Measurements from ENCODE around the gene POGLUT2. TPM values are rescaled to one million over a fixed set of nuclear protein-coding genes. Genes with fewer than 3 reads are reported as not detected.

POGLUT2 gene
- total RNA-seq, 1 donor from 2014 or later: 16.8 TPM

DNA sequence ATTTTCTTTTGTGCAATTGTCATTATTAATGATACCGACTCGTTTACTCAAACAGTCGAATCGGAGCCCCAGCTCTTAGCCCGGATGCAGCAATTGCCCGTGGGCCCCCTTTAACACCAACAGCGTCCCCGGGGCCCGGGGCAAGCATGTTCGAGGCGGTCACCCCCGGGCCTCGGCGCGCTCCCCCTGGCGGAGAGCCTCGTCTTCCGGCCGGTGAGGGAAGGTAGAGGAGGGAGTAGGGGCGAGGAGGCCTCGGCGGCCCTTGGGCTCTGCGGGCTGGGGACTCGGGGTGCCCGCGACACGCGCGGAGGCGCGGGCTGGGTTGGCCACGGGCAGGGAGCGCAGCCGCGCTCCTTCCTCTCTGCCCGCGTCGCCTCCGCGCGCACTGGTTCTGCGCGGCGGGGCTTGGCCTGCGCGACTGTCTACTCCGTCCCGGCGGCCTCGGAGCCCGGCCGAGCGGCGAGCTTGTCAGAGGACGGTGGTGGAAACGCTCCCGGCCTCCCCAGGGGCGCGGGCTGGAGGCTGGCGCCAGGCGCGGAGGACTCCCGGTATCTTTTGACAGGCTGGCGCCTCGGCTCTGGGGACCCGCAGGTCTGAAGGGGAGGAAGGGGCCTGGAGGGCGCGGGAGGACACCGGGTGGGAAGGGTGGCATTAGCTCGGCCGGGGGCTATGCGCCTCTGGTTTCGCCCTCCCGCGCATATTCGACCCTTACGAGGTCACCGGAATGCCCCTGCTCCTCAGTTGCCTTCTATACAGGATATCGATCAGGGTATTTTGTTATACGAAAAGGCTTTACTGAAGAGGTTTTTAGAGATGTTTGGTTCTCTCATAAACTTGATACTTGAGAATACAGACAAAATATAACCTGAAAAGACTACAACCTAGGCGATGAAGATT lies 1.6 kb upstream of the POGLUT2 start:
- TF ChIP-seq, protein P1, sequence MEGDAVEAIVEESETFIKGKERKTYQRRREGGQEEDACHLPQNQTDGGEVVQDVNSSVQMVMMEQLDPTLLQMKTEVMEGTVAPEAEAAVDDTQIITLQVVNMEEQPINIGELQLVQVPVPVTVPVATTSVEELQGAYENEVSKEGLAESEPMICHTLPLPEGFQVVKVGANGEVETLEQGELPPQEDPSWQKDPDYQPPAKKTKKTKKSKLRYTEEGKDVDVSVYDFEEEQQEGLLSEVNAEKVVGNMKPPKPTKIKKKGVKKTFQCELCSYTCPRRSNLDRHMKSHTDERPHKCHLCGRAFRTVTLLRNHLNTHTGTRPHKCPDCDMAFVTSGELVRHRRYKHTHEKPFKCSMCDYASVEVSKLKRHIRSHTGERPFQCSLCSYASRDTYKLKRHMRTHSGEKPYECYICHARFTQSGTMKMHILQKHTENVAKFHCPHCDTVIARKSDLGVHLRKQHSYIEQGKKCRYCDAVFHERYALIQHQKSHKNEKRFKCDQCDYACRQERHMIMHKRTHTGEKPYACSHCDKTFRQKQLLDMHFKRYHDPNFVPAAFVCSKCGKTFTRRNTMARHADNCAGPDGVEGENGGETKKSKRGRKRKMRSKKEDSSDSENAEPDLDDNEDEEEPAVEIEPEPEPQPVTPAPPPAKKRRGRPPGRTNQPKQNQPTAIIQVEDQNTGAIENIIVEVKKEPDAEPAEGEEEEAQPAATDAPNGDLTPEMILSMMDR (IDR thresholded peaks at IDR 0.05; ENCODE audit: insufficient read depth, low read depth, low read length): peak; percentile 28
- no peak for TF ChIP-seq EZH2 (IDR thresholded peaks at IDR 0.05; ENCODE audit: insufficient read depth, low read length)
- no peaks in the 10 kb centered on the region for H3K27me3 Mint-ChIP-seq (ENCODE audit: low read depth, unreplicated experiment)
- H2AFZ ChIP-seq (ENCODE audit: low read depth, low read length): peak overlapping the region; percentile 99
- H3K36me3 Mint-ChIP-seq (ENCODE audit: low read depth, unreplicated experiment): no peaks in the 10 kb centered on the region
- H3K9ac ChIP-seq (ENCODE audit: low read length): peak overlapping the region; percentile 87
- FAIRE-seq (no peak), DNase-seq (ENCODE audit: low read depth) (peak; percentile 63)
- no peaks in the 10 kb centered on the region for H3K27me3 ChIP-seq (ENCODE audit: insufficient read depth, low read length)
- H3K27ac Mint-ChIP-seq (ENCODE audit: unreplicated experiment): peak overlapping the region; percentile 66
- H4K20me1 ChIP-seq (ENCODE audit: insufficient read depth, low read length): peaks cover 5% of the 10 kb centered on the region
- H3K4me3 ChIP-seq (ENCODE audit: insufficient read depth, low read depth, low read length): peak overlapping the region; percentile 95
- H3K27ac ChIP-seq (ENCODE audit: low read depth, low read length): peak overlapping the region; percentile 74
- H3K9me3 Mint-ChIP-seq (ENCODE audit: unreplicated experiment): no peaks in the 10 kb centered on the region
- peaks cover 88% of the 10 kb centered on the region for H3K79me2 ChIP-seq (ENCODE audit: insufficient read depth, low read length)
- peaks cover 12% of the 10 kb centered on the region for H3K4me1 ChIP-seq (ENCODE audit: insufficient read depth, low read length)
- H3K36me3 ChIP-seq (ENCODE audit: insufficient read depth, low read length): peaks cover 2% of the 10 kb centered on the region
- peak overlapping the region; percentile 95 for H3K4me3 Mint-ChIP-seq (ENCODE audit: unreplicated experiment)
- H3K4me1 Mint-ChIP-seq (ENCODE audit: low read depth, unreplicated experiment): peaks cover 7% of the 10 kb centered on the region
- no peaks in the 10 kb centered on the region for H3K9me3 ChIP-seq (ENCODE audit: insufficient read depth, low read depth, low read length)
- peak overlapping the region; percentile 92 for H3K4me2 ChIP-seq (ENCODE audit: low read length)

GRCh38 chr13:102799426-102800144 lies 809 bp upstream of the POGLUT2 start:
- peaks cover 5% of the 10 kb centered on the region for H4K20me1 ChIP-seq (ENCODE audit: insufficient read depth, low read length)
- FAIRE-seq: no peak
- Mint-ChIP-seq H3K36me3 (ENCODE audit: low read depth, unreplicated experiment) (no peaks in the 10 kb centered on the region), H3K27me3 (ENCODE audit: low read depth, unreplicated experiment) (no peaks in the 10 kb centered on the region), H3K4me1 (ENCODE audit: low read depth, unreplicated experiment) (peaks cover 7% of the 10 kb centered on the region), H3K4me3 (ENCODE audit: unreplicated experiment) (peak overlapping the region; percentile 95), H3K9me3 (ENCODE audit: unreplicated experiment) (no peaks in the 10 kb centered on the region), H3K27ac (ENCODE audit: unreplicated experiment) (peak overlapping the region; percentile 34)
- H3K4me3 ChIP-seq (ENCODE audit: insufficient read depth, low read depth, low read length): peak overlapping the region; percentile 95
- peak overlapping the region; percentile 87 for H3K9ac ChIP-seq (ENCODE audit: low read length)
- no peaks in the 10 kb centered on the region for H3K27me3 ChIP-seq (ENCODE audit: insufficient read depth, low read length)
- peaks cover 80% of the 10 kb centered on the region for H3K79me2 ChIP-seq (ENCODE audit: insufficient read depth, low read length)
- H3K27ac ChIP-seq (ENCODE audit: low read depth, low read length): peak overlapping the region; percentile 74
- peak overlapping the region; percentile 92 for H3K4me2 ChIP-seq (ENCODE audit: low read length)
- peak; percentile 28 for DNase-seq (ENCODE audit: low read depth)
- no peaks in the 10 kb centered on the region for H3K9me3 ChIP-seq (ENCODE audit: insufficient read depth, low read depth, low read length)
- peaks cover 12% of the 10 kb centered on the region for H3K4me1 ChIP-seq (ENCODE audit: insufficient read depth, low read length)
- TF ChIP-seq, protein P1 (IDR thresholded peaks at IDR 0.05; ENCODE audit: insufficient read depth, low read depth, low read length): no peak
- no peak for TF ChIP-seq EZH2 (IDR thresholded peaks at IDR 0.05; ENCODE audit: insufficient read depth, low read length)
- peak overlapping the region; percentile 99 for H2AFZ ChIP-seq (ENCODE audit: low read depth, low read length)
- H3K36me3 ChIP-seq (ENCODE audit: insufficient read depth, low read length): no peaks in the 10 kb centered on the region
